H9 (cell line): ENCODE measurements around the gene NAPG. TPM values are rescaled to one million over a fixed set of nuclear protein-coding genes. Genes with fewer than 3 reads are reported as not detected.

Experiments used
- DNase-seq: peaks from one replicate; pipeline ENCODE4 v3.0.0-alpha.2; 2017
- H2AFZ ChIP-seq: one replicate; pipeline ENCODE4 v1.6.1; 2013; ENCODE audit warnings: mild to moderate bottlenecking, low read length, control low read depth, moderate library complexity
- H2AK5ac ChIP-seq: 2 replicates; pipeline ENCODE4 v1.6.1; 2013; ENCODE audit warnings: low read length, control low read depth, mixed read lengths; ENCODE audit not compliant: insufficient read length
- H2BK120ac ChIP-seq: one replicate; pipeline ENCODE4 v1.6.1; 2013; ENCODE audit warnings: low read depth, mild to moderate bottlenecking, low read length, control low read depth, inconsistent platforms; ENCODE audit not compliant: poor library complexity, severe bottlenecking
- H2BK12ac ChIP-seq: 2 replicates; pipeline ENCODE4 v1.6.1; 2013; ENCODE audit warnings: low read length, control low read depth, mixed read lengths, low read depth; ENCODE audit not compliant: insufficient read length
- H2BK15ac ChIP-seq: 2 replicates; pipeline ENCODE4 v1.6.1; 2013; ENCODE audit warnings: low read depth, low read length, control low read depth
- H2BK20ac ChIP-seq: one replicate; pipeline ENCODE4 v1.6.1; 2013; ENCODE audit warnings: low read depth, mild to moderate bottlenecking, low read length, control low read depth, inconsistent platforms; ENCODE audit not compliant: poor library complexity, severe bottlenecking
- H2BK5ac ChIP-seq: 2 replicates; pipeline ENCODE4 v1.6.1; 2013; ENCODE audit warnings: low read length, control low read depth, mixed read lengths; ENCODE audit not compliant: insufficient read length
- H3K14ac ChIP-seq: 2 replicates; pipeline ENCODE4 v1.6.1; 2013; ENCODE audit warnings: low read length, control low read depth; ENCODE audit not compliant: insufficient read depth
- H3K18ac ChIP-seq: 2 replicates; pipeline ENCODE4 v1.6.1; 2013; ENCODE audit warnings: low read depth, mild to moderate bottlenecking, mixed read lengths, low read length, control low read depth; ENCODE audit not compliant: insufficient read length
- H3K23ac ChIP-seq: 2 replicates; pipeline ENCODE4 v1.6.1; 2013; ENCODE audit warnings: low read length, control low read depth, mixed read lengths, low read depth; ENCODE audit not compliant: insufficient read length
- H3K23me2 ChIP-seq: 2 replicates; pipeline ENCODE4 v1.6.1; 2013; ENCODE audit warnings: low read depth, mild to moderate bottlenecking, mixed read lengths, low read length, control low read depth; ENCODE audit not compliant: insufficient read length, poor library complexity, severe bottlenecking
- H3K27ac ChIP-seq: 2 replicates; pipeline ENCODE4 v1.5.1; 2013; ENCODE audit warnings: low read length, control low read depth, mixed read lengths, low read depth; ENCODE audit not compliant: insufficient read length
- H3K27me3 ChIP-seq: 2 replicates; pipeline ENCODE4 v1.6.1; 2013; ENCODE audit warnings: low read length, control low read depth, inconsistent platforms; ENCODE audit not compliant: insufficient read depth
- H3K4ac ChIP-seq: 2 replicates; pipeline ENCODE4 v1.6.1; 2013; ENCODE audit warnings: low read depth, mild to moderate bottlenecking, control low read depth, inconsistent platforms, low read length, moderate library complexity
- H3K4me1 ChIP-seq: 2 replicates; pipeline ENCODE4 v1.6.1; 2013; ENCODE audit warnings: low read length, control low read depth, inconsistent platforms; ENCODE audit not compliant: insufficient read depth
- H3K4me2 ChIP-seq: 2 replicates; pipeline ENCODE4 v1.6.1; 2013; ENCODE audit warnings: low read length, control low read depth, mixed read lengths; ENCODE audit not compliant: insufficient read length, insufficient read depth
- H3K56ac ChIP-seq: 2 replicates; pipeline ENCODE4 v1.6.1; 2013; ENCODE audit warnings: low read depth, mild to moderate bottlenecking, mixed read lengths, low read length, control low read depth; ENCODE audit not compliant: insufficient read length
- H3K79me1 ChIP-seq: 2 replicates; pipeline ENCODE4 v1.6.1; 2013; ENCODE audit warnings: low read depth, mild to moderate bottlenecking, moderate library complexity, low read length, control low read depth, inconsistent platforms; ENCODE audit not compliant: insufficient read depth, poor library complexity, severe bottlenecking
- H3K79me2 ChIP-seq: 2 replicates; pipeline ENCODE4 v1.6.1; 2013; ENCODE audit warnings: low read length, control low read depth, inconsistent platforms; ENCODE audit not compliant: insufficient read depth
- H3K9ac ChIP-seq: 2 replicates; pipeline ENCODE4 v1.6.1; 2013; ENCODE audit warnings: low read length, control low read depth, mixed read lengths; ENCODE audit not compliant: insufficient read length; ENCODE audit errors: extremely low read depth
- H3K9me3 ChIP-seq: one replicate; pipeline ENCODE4 v1.6.1; 2013; ENCODE audit warnings: low read depth, low read length, inconsistent platforms; ENCODE audit not compliant: control insufficient read depth
- H3T11ph ChIP-seq: one replicate; pipeline ENCODE4 v1.6.1; 2013; ENCODE audit warnings: mild to moderate bottlenecking, low read length, control low read depth, inconsistent platforms
- H4K20me1 ChIP-seq: one replicate; pipeline ENCODE4 v1.6.1; 2013; ENCODE audit not compliant: control insufficient read depth, insufficient read length, insufficient read depth
- H4K5ac ChIP-seq: 2 replicates; pipeline ENCODE4 v1.6.1; 2013; ENCODE audit warnings: low read depth, mild to moderate bottlenecking, mixed read lengths, low read length, control low read depth; ENCODE audit not compliant: insufficient read length
- H4K8ac ChIP-seq: replicated peaks from 2 replicates; pipeline ENCODE4 v1.6.1; 2013; ENCODE audit warnings: low read length, control low read depth, mixed read lengths, low read depth; ENCODE audit not compliant: insufficient read length
- H4K91ac ChIP-seq: 2 replicates; pipeline ENCODE4 v1.6.1; 2013; ENCODE audit warnings: low read depth, mild to moderate bottlenecking, moderate library complexity, mixed read lengths, low read length, control low read depth; ENCODE audit not compliant: insufficient read length
- H3K27ac Mint-ChIP-seq, 3 experiments: 2 replicates in 2 of 3; 3 replicates in 1 of 3; pipeline ENCODE4 v1.8.0; 2020 to 2021; ENCODE audit warnings: mixed read lengths in 3 of 3, mild to moderate bottlenecking in 1 of 3, moderate library complexity in 1 of 3
- H3K27me3 Mint-ChIP-seq: 2 replicates; pipeline ENCODE4 v1.8.0; 2021; ENCODE audit warnings: low read depth, mild to moderate bottlenecking, moderate library complexity, mixed read lengths
- H3K36me3 Mint-ChIP-seq, 3 experiments: 2 replicates in 2 of 3; 3 replicates in 1 of 3; pipeline ENCODE4 v1.8.0; 2020 to 2021; ENCODE audit warnings: low read depth in 3 of 3, mixed read lengths in 3 of 3; ENCODE audit not compliant: insufficient read depth in 1 of 3
- H3K4me1 Mint-ChIP-seq, 2 experiments: 2 replicates each; pipeline ENCODE4 v1.8.0; 2020; ENCODE audit warnings: mixed read lengths in 2 of 2
- H3K4me3 Mint-ChIP-seq, 2 experiments: 2 replicates in 1 of 2; 3 replicates in 1 of 2; pipeline ENCODE4 v1.8.0; 2020 to 2021; ENCODE audit warnings: mild to moderate bottlenecking in 2 of 2, mixed read lengths in 2 of 2, moderate library complexity in 1 of 2
- H3K9me3 Mint-ChIP-seq, 2 experiments: 2 replicates in 1 of 2; 3 replicates in 1 of 2; pipeline ENCODE4 v1.8.0; 2020; ENCODE audit warnings: mild to moderate bottlenecking in 2 of 2, mixed read lengths in 2 of 2, moderate library complexity in 1 of 2
- WGBS: extraction: QIAGEN DNeasy Blood & Tissue Kit; methylation state at CpG from one replicate; pipeline ENCODE4 v1.1.7; 2013; ENCODE audit warnings: missing lambda C conversion rate, low lambda C conversion rate, mixed read lengths; ENCODE audit not compliant: insufficient read length; ENCODE audit errors: extremely low coverage; 5-methylcytosine and 5-hydroxymethylcytosine counted together
- total RNA-seq: library from RNA; stranded (reverse); gene quantifications from 2 replicates; pipeline ENCODE4 v1.2.1, GENCODE V29; 2021
- TF ChIP-seq, protein P1 (sequence below): fragments of 200-600 bp; sonication (generic); conservative IDR thresholded peaks from 3 replicates; pipeline ENCODE4 v1.8.0; 2021; ENCODE audit warnings: antibody characterized with exemption, mild to moderate bottlenecking

The NAPG gene
- total RNA-seq, 1 experiment from 2014 or later = 30.9 TPM

DNA sequence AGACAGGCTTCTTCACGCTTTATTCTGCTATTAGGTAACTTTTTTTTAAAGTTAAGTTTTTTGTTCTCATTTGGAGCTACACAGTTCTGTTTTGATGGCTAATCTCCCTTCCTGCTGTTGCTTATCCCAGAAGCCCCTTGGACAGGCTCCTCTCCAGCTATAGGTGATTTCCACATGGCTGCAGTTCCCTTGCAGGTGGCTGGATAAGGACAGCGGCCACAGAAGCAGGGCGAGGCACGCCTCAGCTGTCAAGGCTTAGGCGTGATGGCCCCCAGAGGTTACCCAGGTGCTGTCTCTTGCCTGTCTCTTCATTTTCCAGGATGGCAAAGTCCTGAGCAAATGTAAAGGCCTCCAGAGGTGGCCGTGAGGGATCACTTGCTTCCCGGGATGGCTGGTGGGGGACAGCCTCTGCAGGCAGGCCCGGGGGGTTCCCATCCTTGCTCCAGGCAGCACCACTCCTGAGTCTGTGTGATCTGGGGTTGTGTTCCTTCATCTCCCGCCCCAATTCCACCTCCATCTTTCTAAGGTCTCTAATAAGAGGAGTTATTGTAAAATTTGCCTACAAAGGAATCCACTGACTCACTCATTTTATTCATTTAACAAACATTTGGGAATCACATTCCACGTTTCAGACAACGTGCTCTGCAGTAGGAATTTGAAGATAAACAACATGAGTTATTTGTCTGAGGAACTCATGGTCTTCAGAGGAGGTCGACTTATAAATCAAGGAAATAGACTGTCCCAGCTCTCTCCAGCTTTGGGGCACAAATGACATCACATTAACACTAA, 53.4 kb downstream of the NAPG start:
- DNase-seq = no peak
- H3K23ac ChIP-seq = no peak overlapping the region
- no peak overlapping the region for H2AFZ ChIP-seq
- peak overlapping the region; percentile 68; the same call in 1 of the 2 replicates for H2BK15ac ChIP-seq
- no peak overlapping the region for H3K18ac ChIP-seq
- H2AK5ac ChIP-seq = no peak overlapping the region
- no peak overlapping the region for H3K56ac ChIP-seq
- H3K79me1 ChIP-seq = no peaks in the 10 kb centered on the region
- H4K20me1 ChIP-seq = no peaks in the 10 kb centered on the region
- no peak overlapping the region for H3K4me2 ChIP-seq
- no peak overlapping the region for H4K8ac ChIP-seq
- H3K27ac Mint-ChIP-seq = no peak overlapping the region
- H4K5ac ChIP-seq = no peak overlapping the region
- H3K4me3 Mint-ChIP-seq = no peak overlapping the region
- whole genome bisulfite sequencing = no CpG with 5 or more reads among the region's 12 CpGs
- H2BK5ac ChIP-seq = no peak overlapping the region
- peaks cover 0 to 9% of the 10 kb centered on the region in 2 experiments; a peak in 3 of 4 replicates for H3K4me1 Mint-ChIP-seq
- no peaks in the 10 kb centered on the region for H3K27me3 ChIP-seq
- peaks cover 26 to 30% of the 10 kb centered on the region in 2 experiments for H3K9me3 Mint-ChIP-seq
- H3K27me3 Mint-ChIP-seq = no peaks in the 10 kb centered on the region; the same call in 1 of the 2 replicates
- no peak overlapping the region for H3T11ph ChIP-seq
- peaks cover 15 to 30% (median 18%) of the 10 kb centered on the region in 3 experiments for H3K36me3 Mint-ChIP-seq
- no peaks in the 10 kb centered on the region for H3K23me2 ChIP-seq
- no peak overlapping the region for H2BK12ac ChIP-seq
- H3K14ac ChIP-seq = no peak overlapping the region
- no peak overlapping the region for H3K4ac ChIP-seq
- peaks cover 11% of the 10 kb centered on the region for H3K9me3 ChIP-seq
- no peak overlapping the region for H4K91ac ChIP-seq
- no peak overlapping the region for H2BK20ac ChIP-seq
- no peak overlapping the region for H2BK120ac ChIP-seq
- TF ChIP-seq, protein P1, sequence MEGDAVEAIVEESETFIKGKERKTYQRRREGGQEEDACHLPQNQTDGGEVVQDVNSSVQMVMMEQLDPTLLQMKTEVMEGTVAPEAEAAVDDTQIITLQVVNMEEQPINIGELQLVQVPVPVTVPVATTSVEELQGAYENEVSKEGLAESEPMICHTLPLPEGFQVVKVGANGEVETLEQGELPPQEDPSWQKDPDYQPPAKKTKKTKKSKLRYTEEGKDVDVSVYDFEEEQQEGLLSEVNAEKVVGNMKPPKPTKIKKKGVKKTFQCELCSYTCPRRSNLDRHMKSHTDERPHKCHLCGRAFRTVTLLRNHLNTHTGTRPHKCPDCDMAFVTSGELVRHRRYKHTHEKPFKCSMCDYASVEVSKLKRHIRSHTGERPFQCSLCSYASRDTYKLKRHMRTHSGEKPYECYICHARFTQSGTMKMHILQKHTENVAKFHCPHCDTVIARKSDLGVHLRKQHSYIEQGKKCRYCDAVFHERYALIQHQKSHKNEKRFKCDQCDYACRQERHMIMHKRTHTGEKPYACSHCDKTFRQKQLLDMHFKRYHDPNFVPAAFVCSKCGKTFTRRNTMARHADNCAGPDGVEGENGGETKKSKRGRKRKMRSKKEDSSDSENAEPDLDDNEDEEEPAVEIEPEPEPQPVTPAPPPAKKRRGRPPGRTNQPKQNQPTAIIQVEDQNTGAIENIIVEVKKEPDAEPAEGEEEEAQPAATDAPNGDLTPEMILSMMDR = no peak
- H3K4me1 ChIP-seq = peaks cover 3% of the 10 kb centered on the region; the same call in 1 of the 2 replicates
- H3K79me2 ChIP-seq = no peaks in the 10 kb centered on the region
- H3K27ac ChIP-seq = no peak overlapping the region
- no peak overlapping the region for H3K9ac ChIP-seq
